Right ventricle myocardium superior (tissue), 1 donor: ENCODE results near the gene GALNT10. TPM values are rescaled to one million over a fixed set of nuclear protein-coding genes. Genes with fewer than 3 reads are reported as not detected.

Source experiments
- ATAC-seq: fragments of 200-7000 bp; cut with Tn5 transposase; one replicate; pipeline ENCODE4 v1.9.1; 2020; ENCODE audit warnings: mild to moderate bottlenecking; ENCODE audit not compliant: poor library complexity
- DNase-seq: peaks from one replicate; pipeline ENCODE4 v3.0.0-alpha.2; 2020
- intact Hi-C: fragments of 100-400 bp; cut with DNase I; formaldehyde crosslinking; loops from one replicate; pipeline ENCODE4 v1.11.2; 2022
- total RNA-seq: library from RNA; stranded (reverse); fragmentation: NEBNext Ultra II Directional; extraction: Animal tissue kit (Norgen Biotek cat#: 25700); gene quantifications from one replicate; pipeline ENCODE4 v1.2.1, GENCODE V29; 2021
- donor health status: DM: no; HTN: yes; CAD: no; lungs with severe emphysema.

Gene GALNT10
- total RNA-seq, 1 donor from 2014 or later, result 12.3 TPM

DNA sequence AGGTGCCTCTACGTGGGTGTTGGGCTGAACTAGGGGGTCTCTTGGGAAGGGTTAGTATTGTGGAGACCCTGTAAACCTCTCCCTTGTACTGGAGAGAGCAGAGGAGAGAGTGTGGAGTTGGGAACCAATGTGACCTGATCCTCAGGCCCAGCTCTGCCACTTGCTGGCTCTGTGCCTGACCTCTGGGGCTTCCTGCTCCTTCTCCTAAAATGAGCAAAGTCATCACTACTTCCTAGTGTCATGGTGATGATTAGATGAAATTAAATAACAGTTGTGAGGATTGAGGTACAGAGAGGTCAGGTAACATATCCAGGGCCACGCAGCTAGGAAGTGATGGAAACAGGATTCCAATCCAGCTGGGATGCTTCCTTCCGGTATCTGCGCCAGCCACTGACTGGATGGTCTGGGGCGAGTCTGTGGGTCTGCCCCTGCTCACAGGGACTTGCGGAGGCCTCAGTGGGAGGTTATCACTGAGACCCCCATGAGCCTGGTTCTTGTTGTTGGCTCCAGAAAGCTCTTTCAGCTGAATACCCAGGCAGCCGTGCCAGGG, 9.2 kb downstream of the GALNT10 start:
- intact Hi-C loops, result no loop called here
- DNase-seq, result no peak
- ATAC-seq, result no peak

GRCh38 chr5:154200221-154200620, 9.7 kb downstream of the GALNT10 start:
- no peak for ATAC-seq
- intact Hi-C loops, result no loop called here
- DNase-seq, result no peak

DNA sequence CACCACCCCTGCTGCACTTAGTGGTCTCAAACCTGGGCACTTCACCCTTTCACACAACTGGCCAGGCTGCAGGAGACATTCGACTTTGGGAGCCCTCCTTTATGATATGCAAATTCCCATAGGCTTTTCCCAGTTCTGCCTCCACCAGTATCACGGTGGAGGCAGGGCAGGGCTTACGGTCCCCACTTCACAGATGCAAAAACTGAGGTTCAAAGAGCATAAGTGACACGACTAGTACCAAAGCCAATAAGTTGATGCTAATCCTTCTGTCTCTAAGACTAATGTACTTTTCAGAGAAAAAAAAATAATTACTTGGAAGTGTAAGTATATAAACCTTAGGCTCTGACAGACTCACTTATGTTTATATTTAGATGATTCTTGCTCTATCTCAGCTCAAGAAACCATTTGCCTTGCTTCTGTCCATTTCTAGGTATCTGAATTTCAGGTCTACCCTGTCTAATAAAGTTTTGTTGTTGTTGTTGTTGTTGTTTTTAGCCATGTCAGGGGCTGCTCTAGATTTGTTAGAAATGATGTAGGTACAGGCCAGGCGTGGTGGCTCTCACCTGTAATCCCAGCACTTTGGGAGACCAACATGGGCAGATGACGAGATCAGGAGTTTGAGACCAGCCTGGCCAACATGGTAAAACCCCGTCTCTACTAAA, 10.7 kb downstream of the GALNT10 start:
- intact Hi-C loops, result no loop called here
- no peak for DNase-seq

GRCh38 chr5:154202379-154203260, 12.1 kb downstream of the GALNT10 start:
- ATAC-seq, result peak; percentile 74
- DNase-seq, result no peak
- intact Hi-C loops, result no loop called here

More for the DNA sequence above, 10.7 kb downstream of the GALNT10 start:
- ATAC-seq, result no peak

DNA sequence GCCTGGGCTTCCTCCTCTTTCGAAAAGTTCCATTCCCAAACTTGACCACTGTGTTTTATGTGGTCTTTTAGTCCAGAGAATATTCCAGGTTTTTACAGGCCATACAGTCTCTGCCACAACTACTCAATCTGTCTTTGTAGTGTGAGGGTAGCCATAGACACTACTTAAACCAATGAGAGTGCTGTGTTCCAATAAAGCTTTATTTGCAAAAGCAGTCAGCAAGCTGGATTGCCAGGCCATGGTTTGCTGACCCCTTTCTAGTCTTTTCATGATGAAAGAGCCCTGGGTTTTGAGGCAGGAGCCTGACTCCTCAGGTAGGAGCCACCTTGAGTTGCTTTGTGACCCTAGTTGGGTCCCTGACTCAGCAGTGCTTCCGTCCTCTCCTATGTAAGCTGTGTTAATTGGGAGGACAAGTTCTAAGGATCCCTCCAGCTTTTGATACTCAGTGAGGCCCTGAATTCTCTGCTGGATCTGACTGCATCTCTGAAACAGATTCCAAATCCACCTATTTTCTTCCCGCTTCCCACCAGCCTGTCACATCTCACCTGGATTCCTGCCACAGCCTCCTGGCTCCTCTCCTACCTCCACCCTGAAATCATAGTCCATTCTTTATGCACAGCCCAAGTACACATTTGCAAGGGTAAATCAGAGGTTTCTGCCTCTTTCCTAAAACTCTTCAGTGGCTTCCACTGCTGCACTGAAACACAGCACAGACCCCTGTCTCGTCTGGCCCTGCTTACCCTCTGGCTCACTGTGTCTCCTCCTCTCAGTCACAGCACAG, 13.5 kb downstream of the GALNT10 start:
- ATAC-seq (no peak), DNase-seq (no peak)
- intact Hi-C loops, result no loop called here

- intact Hi-C loops, result no loop called here
- ATAC-seq (no peak), DNase-seq (no peak)
These were observed 15.0 kb downstream of the GALNT10 start for GRCh38 chr5:154205441-154206117.

- intact Hi-C loops, result no loop called here
- ATAC-seq (no peak), DNase-seq (no peak)
These were observed 15.8 kb downstream of the GALNT10 start for GRCh38 chr5:154206311-154206710.

DNA sequence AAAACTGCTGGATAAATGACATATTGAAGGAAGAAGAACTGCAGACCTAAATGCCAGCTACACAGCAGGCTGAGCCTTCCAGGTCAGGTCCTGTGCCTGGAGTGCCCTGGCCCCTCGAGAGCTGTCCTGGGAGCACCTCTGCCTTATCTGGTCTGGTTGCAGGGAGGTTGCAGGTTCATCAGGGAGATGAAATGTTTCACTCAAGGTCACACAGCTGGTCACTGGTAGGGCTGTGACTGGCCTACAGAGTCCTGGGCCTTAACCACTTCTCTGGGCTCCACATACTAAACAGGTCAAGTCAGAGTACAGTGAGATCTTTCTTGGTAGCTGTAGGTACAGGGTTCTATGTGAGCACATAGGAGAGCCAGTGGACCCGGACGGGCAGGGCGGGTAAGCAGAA, 16.7 kb downstream of the GALNT10 start:
- DNase-seq, result no peak
- intact Hi-C loops, result no loop called here
- no peak for ATAC-seq

DNA sequence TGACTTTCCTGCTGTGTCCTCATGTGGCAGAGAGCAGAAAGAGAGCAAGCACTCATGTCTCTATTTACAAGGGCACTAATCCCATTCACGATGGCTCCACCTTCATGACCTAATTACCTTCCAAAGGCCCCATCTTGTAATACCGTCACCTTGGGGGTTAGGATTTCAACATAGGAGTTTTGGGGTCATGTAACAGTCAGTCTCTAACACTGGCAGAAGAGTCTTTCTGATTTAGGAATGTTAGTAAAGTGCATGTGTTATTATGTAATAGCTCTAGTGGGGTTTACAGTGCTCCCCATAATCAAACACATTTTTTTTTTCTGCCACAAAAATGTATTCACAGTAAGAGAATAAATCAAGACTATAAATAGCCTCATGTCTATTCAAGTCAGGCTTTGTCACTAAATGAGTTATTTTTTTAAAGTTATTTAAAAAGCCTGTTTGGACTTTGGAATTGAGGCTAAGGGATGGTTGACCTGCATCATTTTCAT, 19.1 kb downstream of the GALNT10 start:
- ATAC-seq (no peak), DNase-seq (no peak)
- intact Hi-C loops, result no loop called here

DNA sequence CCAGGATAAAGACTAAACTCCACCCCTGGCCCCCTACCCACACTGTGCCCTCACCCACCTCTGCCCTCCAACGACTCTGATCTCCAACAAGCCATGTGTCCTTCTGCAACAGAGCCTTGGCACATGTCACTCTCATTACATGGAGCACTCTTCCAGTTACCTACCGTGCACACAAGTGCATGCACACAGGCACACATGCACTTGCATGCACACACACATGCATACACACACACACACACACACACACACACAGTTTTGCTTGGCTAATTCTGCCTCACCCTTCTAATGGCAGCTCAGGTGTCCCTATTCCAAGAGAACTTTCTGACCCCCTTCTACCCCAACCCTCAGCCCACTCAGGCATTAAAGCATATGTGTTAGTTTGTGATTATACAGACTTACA, 19.6 kb downstream of the GALNT10 start:
- ATAC-seq, result no peak
- DNase-seq, result no peak
- intact Hi-C loops, result no loop called here

DNA sequence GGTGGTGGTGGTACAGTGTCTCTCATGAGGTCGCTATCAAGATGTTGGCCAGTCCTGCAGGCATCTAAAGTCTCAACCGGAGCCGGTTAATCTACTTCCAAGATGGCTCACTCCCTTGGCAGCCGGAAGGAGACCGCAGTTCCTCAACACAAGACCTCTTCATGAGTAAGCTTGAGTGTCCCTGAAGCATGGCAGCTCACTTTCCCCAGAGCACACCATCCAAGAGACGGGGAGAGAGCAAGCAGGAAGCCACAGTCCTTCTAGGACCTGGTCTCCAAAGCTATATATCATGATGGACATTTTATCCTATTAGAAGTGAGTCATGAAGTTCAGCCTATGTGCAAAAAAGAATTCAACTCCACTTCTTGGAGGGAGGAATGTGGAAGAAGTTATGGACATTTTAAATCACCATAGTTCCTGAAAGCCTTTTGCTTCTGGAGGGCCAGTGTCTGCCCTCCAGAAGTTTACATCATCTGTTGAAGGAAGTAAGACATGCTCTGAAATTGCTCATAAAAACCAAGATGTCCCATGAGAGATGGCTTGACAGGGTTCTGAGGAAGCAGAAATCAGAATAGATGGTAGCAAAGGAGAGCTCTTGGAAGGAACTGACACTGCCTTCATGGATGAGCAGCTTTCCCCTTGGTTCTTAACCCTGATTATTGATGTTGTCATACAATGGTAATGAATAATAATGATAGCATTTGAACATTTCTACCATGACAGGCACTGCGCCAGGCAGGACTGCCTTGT, 21.3 kb downstream of the GALNT10 start:
- ATAC-seq (no peak), DNase-seq (no peak)
- intact Hi-C loops, result no loop called here

- intact Hi-C loops, result no loop called here
These were observed 23.1 kb downstream of the GALNT10 start for GRCh38 chr5:154213592-154213991.

DNA sequence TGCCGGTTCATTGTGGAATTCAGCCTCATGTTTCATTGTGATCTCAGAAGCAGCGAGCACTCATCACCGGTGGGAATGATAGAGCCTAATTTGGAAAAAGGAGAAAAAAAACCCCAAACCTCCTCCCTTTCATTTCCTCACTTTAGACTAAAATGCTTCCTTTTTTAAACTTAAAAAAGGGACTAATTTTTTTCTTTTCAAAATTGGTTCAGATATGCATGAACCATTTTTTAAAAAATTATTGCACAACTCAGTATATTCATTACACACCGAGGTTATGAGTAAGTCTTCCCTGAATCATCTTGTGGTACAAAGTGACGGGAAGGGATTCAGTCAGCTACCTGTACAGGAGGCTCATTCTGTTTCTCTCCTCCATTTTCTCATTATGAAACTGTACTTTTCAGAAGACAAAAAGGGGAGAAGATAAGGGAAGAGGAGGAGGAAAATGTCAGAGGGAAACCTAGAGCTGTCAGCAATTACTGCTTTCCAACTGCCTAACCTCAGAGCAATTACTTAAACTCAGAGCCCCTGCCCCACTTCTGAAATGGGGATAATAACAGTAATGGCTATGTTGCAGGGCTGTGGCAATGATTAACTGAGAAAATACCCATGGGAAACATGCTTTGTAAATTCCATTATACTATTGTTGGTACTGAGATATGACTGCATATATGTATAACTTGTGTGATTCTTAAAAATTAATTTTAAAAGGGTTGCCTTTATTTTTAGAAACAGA, 24.0 kb downstream of the GALNT10 start:
- ATAC-seq (no peak), DNase-seq (no peak)
- intact Hi-C loops, result no loop called here

More at GRCh38 chr5:154213592-154213991, 23.1 kb downstream of the GALNT10 start:
- ATAC-seq (no peak), DNase-seq (no peak)

DNA sequence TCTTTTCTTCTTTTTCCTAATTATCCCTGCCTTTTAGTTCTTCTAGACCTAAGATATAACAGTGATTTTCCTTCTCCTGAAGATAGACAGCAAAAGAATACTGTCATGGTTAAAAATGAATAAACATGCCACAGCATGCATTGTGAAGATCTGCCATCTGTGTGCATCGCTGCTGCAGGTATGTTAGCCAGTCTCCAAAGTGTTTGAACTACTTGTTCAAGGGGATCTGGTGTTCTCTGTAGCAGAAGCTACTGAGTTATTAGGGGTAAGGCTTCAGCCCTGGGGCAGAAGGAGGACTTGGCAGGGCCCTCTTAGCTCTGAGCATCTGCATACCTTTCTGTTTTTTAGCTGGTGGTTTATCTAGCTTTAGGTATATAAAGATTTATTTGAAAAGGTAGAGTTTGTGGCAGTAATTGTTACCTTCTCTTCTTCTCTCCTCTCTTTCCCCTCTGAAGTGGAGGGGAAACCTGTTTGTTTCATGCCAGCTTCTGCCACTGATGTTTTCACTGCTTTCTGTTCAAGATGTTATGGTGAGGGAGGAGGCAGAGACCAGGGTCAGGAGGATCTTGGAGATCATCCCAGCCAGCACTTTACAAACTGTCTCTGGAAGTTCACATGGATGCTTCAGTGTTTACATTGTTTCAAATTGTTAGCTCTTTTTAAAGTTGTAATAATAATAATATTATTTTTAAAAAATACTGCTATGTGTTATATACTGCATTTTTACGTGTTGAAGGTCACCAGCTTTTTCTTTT, 25.2 kb downstream of the GALNT10 start:
- ATAC-seq (no peak), DNase-seq (no peak)

GRCh38 chr5:154217462-154217861, 26.9 kb downstream of the GALNT10 start:
- intact Hi-C loops, result no loop called here
- ATAC-seq, result no peak
- no peak for DNase-seq

More for the DNA sequence above, 25.2 kb downstream of the GALNT10 start:
- intact Hi-C loops, result no loop called here

DNA sequence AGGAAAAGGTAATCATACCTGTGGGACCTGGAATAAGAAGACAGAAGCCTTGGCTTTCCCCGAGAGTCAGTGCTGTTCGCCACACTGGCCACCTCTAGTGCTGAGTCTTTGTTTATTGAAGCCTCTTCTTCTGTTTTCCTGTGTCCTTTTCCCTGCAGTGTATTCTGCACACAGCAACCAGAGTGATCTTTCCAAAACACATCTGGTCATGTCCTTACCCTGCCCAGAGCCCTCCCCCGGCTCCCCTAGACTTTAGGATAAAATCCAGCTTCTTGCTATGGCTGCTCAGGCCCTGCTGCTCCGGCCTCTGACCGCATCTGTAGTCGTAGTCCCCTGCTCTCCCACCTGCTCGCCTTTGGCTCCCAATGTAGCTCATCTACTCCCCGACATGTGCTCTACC, 28.3 kb downstream of the GALNT10 start:
- ATAC-seq, result no peak
- intact Hi-C loops, result no loop called here
- no peak for DNase-seq
